Measurements from ENCODE around the gene ZNF507. TPM values are rescaled to one million over a fixed set of nuclear protein-coding genes. Genes with fewer than 3 reads are reported as not detected.

The ZNF507 gene
- total RNA-seq, 1 donor from 2014 or later: 22.4 TPM

DNA sequence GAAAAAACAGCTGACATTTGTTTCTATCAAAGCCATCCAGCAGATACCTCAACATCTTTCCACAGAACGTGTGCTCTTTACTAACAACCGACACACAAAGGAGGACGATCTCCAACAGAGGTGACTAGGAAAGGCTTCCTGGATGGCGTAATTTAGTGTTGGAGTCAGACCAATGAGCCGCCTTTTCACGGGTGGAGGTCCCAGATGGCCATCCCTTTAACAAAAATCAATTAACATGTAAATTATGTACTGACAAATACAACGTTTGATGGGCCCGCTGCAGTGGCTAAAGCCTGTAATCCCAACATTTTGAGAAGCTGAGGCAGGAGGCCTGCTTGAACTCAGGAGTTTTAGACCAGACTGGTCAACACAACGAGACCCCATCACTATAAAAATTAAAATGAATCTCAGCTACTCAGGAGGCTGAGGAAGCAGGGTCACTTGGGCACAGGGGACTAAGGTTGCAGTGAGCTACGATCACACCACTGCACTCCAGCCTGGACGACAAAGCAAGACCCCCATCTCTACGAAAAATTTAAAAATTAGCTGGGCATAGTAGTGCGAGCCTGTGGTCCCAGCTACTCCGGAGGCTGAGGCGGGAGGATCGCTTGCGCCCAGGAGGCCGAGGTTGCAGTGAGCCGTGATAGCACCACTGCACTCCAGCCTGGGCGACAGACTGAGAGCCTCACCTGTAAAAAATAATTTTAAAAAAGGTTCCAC lies 59.0 kb downstream of the ZNF507 start:
- H3K4me1 ChIP-seq: peaks cover 40% of the 10 kb centered on the region
- peaks cover 11% of the 10 kb centered on the region for H3K36me3 ChIP-seq
- H3K4me2 ChIP-seq: peak overlapping the region; percentile 82
- peaks cover 22% of the 10 kb centered on the region for H4K20me1 ChIP-seq (ENCODE audit: low read depth)
- peak overlapping the region; percentile 95 for H3K9ac ChIP-seq
- Mint-ChIP-seq H3K9me3 (no peaks in the 10 kb centered on the region), H3K27ac (peak overlapping the region; percentile 33), H3K36me3 (peaks cover 19% of the 10 kb centered on the region), H3K27me3 (ENCODE audit: insufficient read depth, low read depth) (no peaks in the 10 kb centered on the region), H3K4me1 (peaks cover 30% of the 10 kb centered on the region), H3K4me3 (peak overlapping the region; percentile 89)
- H2AFZ ChIP-seq (replicated peaks): no peak overlapping the region
- peak overlapping the region; percentile 98 for H3K27ac ChIP-seq
- H3K27me3 ChIP-seq: no peaks in the 10 kb centered on the region
- H3K9me3 ChIP-seq (ENCODE audit: low read depth): no peaks in the 10 kb centered on the region
- H3K79me2 ChIP-seq (ENCODE audit: low read depth): peaks cover 47% of the 10 kb centered on the region
- peaks cover 31% of the 10 kb centered on the region for H3F3A ChIP-seq (ENCODE audit: low read depth)
- DNase-seq (ENCODE audit: low spot score): peak; percentile 78
- peak overlapping the region; percentile 96 for H3K4me3 ChIP-seq
- TF ChIP-seq EZH2 (IDR thresholded peaks at IDR 0.05): no peak
- no peak for TF ChIP-seq EZH2phosphoT487 (IDR thresholded peaks at IDR 0.05)
- TF ChIP-seq, protein P1, sequence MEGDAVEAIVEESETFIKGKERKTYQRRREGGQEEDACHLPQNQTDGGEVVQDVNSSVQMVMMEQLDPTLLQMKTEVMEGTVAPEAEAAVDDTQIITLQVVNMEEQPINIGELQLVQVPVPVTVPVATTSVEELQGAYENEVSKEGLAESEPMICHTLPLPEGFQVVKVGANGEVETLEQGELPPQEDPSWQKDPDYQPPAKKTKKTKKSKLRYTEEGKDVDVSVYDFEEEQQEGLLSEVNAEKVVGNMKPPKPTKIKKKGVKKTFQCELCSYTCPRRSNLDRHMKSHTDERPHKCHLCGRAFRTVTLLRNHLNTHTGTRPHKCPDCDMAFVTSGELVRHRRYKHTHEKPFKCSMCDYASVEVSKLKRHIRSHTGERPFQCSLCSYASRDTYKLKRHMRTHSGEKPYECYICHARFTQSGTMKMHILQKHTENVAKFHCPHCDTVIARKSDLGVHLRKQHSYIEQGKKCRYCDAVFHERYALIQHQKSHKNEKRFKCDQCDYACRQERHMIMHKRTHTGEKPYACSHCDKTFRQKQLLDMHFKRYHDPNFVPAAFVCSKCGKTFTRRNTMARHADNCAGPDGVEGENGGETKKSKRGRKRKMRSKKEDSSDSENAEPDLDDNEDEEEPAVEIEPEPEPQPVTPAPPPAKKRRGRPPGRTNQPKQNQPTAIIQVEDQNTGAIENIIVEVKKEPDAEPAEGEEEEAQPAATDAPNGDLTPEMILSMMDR (IDR thresholded peaks at IDR 0.05): no peak

DNA sequence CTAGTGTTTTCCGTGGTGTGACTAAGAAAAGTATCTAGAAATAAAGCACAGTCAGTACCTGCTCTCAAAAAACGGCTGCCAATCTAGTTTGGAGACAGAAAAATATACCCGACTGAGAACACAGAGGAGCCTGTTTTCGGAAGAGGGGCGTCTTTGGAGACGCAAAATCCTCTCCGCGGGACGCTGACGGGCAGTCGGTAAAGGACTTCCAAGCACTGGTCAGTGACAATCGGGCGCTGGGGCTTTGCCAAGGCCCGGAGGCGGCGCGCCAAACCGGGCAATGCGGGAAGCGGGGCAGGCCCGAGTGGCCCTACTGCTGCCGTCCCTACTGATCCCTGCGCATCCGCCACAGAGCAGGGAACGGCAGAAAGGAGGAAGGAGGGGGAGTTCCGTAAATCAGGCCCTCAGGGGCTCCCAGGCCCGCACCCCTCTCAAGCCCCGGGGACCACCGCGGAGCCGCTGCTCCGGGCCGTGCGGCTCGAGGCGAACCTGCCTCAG lies 59.6 kb downstream of the ZNF507 start:
- Histone ChIP-seq H3K36me3 (peaks cover 13% of the 10 kb centered on the region), H3K27me3 (no peaks in the 10 kb centered on the region), H3K9ac (peak overlapping the region; percentile 95), H3K4me1 (peaks cover 40% of the 10 kb centered on the region), H3K9me3 (ENCODE audit: low read depth) (no peaks in the 10 kb centered on the region), H2AFZ (replicated peaks) (peak overlapping the region; percentile 13), H3F3A (ENCODE audit: low read depth) (peaks cover 31% of the 10 kb centered on the region), H3K4me2 (peak overlapping the region; percentile 82), H3K27ac (peak overlapping the region; percentile 98), H3K79me2 (ENCODE audit: low read depth) (peaks cover 52% of the 10 kb centered on the region), H3K4me3 (peak overlapping the region; percentile 96), H4K20me1 (ENCODE audit: low read depth) (peaks cover 22% of the 10 kb centered on the region)
- Mint-ChIP-seq H3K4me3 (peak overlapping the region; percentile 89), H3K9me3 (no peaks in the 10 kb centered on the region), H3K27me3 (ENCODE audit: insufficient read depth, low read depth) (no peaks in the 10 kb centered on the region), H3K4me1 (peaks cover 30% of the 10 kb centered on the region), H3K36me3 (peaks cover 23% of the 10 kb centered on the region), H3K27ac (peak overlapping the region; percentile 72)
- peak; percentile 84 for DNase-seq (ENCODE audit: low spot score)
- TF ChIP-seq EZH2 (IDR thresholded peaks at IDR 0.05): no peak
- TF ChIP-seq, protein P1 (IDR thresholded peaks at IDR 0.05): no peak
- no peak for TF ChIP-seq EZH2phosphoT487 (IDR thresholded peaks at IDR 0.05)

DNA sequence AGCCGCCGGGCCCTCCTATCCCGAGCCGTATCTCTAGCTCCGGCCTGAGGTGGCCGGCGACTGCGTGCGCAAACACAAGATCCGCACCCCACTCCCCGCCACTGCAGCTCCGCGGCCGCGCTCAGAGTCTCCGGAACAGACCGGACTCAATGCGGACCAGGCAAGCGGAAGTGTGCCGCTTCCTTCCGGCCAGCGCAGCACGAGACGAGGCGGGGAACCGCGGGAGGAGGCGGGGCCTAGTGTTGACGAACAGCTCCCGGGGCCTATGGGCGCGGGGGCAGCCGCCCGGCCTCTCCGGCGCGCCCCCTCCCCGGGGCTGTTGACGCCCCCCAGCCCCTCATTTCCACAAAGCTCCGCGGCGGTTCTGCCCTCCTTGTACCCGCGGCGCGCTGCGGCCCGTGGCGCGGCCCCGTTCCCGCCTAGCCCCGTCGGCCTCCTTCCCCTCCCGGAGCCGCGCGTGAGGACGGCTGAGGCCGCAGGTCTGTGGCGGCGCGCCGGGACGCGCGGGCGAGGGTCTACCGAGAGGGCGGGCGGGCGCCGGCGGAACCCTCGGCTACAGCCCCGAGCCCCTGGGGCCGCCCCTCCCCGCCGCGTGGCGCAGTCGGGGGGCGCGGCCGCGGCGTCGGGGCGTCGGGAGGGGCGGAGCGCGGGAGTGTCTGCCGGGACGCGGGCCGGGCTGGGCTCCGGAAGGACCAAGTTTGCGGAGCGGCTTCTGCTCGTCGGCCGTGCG lies 60.2 kb downstream of the ZNF507 start, which contains the start of gene DPY19L3:
Gene DPY19L3 (plus strand): TSS at position 340 of the 730 bp plus-strand sequence. CDS start 2,484 bp downstream, outside the sequence.
- peak within 1 kb of the TSS; percentile 95 for H3K9ac ChIP-seq
- DNase-seq (ENCODE audit: low spot score): peak; percentile 97
- Mint-ChIP-seq H3K27me3 (ENCODE audit: insufficient read depth, low read depth) (no peaks in the 10 kb centered on the region), H3K36me3 (peaks cover 26% of the 10 kb centered on the region), H3K27ac (peak within 1 kb of the TSS; percentile 82), H3K9me3 (no peaks in the 10 kb centered on the region), H3K4me1 (peaks cover 30% of the 10 kb centered on the region), H3K4me3 (peak within 1 kb of the TSS; percentile 95)
- peaks cover 22% of the 10 kb centered on the region for H4K20me1 ChIP-seq (ENCODE audit: low read depth)
- H2AFZ ChIP-seq (replicated peaks): peak within 1 kb of the TSS; percentile 80
- TF ChIP-seq EZH2phosphoT487 (IDR thresholded peaks at IDR 0.05): no peak
- TF ChIP-seq, protein P1 (IDR thresholded peaks at IDR 0.05): no peak
- peak within 1 kb of the TSS; percentile 94 for H3K4me2 ChIP-seq
- no peaks in the 10 kb centered on the region for H3K9me3 ChIP-seq (ENCODE audit: low read depth)
- H3K4me3 ChIP-seq: peak within 1 kb of the TSS; percentile 96
- H3K27ac ChIP-seq: peak within 1 kb of the TSS; percentile 98
- H3K4me1 ChIP-seq: peaks cover 40% of the 10 kb centered on the region
- peaks cover 55% of the 10 kb centered on the region for H3K79me2 ChIP-seq (ENCODE audit: low read depth)
- H3K36me3 ChIP-seq: peaks cover 15% of the 10 kb centered on the region
- H3K27me3 ChIP-seq: no peaks in the 10 kb centered on the region
- H3F3A ChIP-seq (ENCODE audit: low read depth): peaks cover 31% of the 10 kb centered on the region
